ENCODE data around the gene DEDD. TPM values are rescaled to one million over a fixed set of nuclear protein-coding genes. Genes with fewer than 3 reads are reported as not detected.

DEDD gene
- total RNA-seq, 1 experiment from 2014 or later: 63.6 TPM

GRCh38 chr1:161099090-161099802, 33.2 kb downstream of the DEDD start:
- Histone ChIP-seq H3K27me3 (ENCODE audit: control insufficient read depth, insufficient read depth, low read length) (peaks cover 1% of the 10 kb centered on the region; the same call in 1 of the 2 replicates), H3K4me3 (ENCODE audit: insufficient read depth, low read depth, low read length) (peak overlapping the region; percentile 93), H3K36me3 (replicated peaks; ENCODE audit: control insufficient read depth, insufficient read depth, low read length) (peaks cover 10% of the 10 kb centered on the region)
- DNase-seq: no peak

DNA sequence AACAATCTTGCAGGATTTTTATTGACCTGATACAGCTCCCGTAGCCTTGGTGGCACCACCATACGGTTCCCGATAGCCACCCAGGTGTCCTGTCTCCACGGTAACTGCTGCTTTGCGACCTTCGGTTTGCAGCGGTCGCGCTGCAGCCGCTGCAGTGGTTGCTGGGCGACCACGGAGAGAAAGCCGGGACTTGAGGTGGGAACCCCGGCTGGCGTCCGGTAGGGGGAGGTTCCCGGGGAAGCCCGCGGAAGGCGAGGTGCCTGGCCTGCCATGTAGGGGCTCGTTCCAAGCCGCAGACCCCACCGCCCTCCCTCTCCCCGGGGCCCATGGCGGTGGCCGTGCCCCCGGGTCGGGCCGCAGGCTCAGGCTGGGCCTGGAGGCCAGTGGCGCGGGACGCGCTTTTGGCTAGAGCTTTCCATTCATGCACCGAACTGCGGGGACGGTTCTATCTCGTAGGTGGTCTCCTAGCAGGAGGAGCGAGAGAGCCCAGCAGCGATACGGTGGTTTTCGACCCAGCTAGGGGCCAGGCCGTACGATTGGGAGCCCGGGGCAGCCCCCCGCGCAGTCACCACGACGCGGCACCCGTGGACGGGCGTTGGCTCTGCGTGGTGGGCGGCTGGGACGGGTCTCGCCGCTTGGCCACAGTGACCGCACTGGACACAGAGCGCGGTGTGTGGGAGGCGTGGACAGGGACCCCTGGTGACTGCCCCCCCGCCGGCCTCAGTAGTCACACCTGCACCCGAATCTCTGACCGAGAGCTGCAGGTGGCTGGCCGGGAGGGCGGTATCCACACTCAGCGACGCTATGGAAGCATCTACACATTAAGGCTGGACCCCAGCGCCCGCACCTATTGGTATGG, 34.0 kb downstream of the DEDD start, which contains the start of gene KLHDC9:
KLHDC9 (plus strand) TSS at position 152 of the 859 bp plus-strand sequence; CDS start at position 327, 175 bp downstream.
- Histone ChIP-seq H3K4me3 (ENCODE audit: insufficient read depth, low read depth, low read length) (peak within 1 kb of the TSS; percentile 93), H3K27me3 (ENCODE audit: control insufficient read depth, insufficient read depth, low read length) (peaks cover 1% of the 10 kb centered on the region; the same call in 1 of the 2 replicates), H3K36me3 (replicated peaks; ENCODE audit: control insufficient read depth, insufficient read depth, low read length) (peaks cover 10% of the 10 kb centered on the region)
- peak; percentile 97 for DNase-seq

DNA sequence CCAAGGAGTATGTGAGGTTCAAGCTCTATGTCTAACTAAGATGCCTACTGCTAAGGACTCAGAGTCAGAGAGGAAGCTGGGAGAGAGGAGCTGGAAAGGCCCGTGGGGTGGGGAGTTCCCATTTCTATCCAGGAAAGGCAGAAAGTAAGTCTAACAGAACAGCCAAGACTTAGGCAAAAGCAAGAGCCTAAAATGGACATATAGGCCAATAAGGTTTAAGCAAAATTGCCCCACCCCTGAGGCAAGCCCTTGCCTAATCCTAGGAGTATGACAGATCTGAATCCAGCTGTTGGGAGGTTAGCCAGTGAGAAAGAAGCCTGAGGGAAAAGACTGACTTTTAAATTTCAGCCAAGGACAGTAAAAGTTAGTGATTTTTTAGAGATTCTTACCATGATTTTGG, 35.9 kb downstream of the DEDD start:
- Histone ChIP-seq H3K4me3 (ENCODE audit: insufficient read depth, low read depth, low read length) (no peak overlapping the region), H3K36me3 (replicated peaks; ENCODE audit: control insufficient read depth, insufficient read depth, low read length) (peaks cover 4% of the 10 kb centered on the region), H3K27me3 (ENCODE audit: control insufficient read depth, insufficient read depth, low read length) (peaks cover 1% of the 10 kb centered on the region; the same call in 1 of the 2 replicates)
- peak; percentile 11 for DNase-seq

DNA sequence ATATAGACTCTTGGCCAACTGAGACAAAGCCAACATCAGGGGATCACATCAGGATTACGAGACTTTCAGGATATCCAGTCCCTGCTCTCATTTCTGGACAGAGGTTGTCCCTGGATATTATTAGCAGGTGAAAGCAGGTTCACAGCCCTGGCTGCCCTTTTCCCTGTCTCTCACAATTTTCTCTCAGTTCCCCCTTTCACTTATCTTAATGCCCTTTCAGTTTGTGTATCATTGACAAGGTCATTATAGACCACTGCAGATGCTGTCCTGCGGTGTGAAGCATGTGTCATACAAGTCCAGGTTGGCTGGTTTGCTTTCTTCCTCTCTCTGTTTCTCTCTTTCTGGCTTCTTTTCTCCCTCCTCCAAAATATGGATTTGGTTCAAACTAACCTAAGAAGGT, 36.5 kb downstream of the DEDD start:
- no peak for DNase-seq
- peaks cover 2% of the 10 kb centered on the region; the same call in 1 of the 2 replicates for H3K36me3 ChIP-seq (replicated peaks; ENCODE audit: control insufficient read depth, insufficient read depth, low read length)
- H3K27me3 ChIP-seq (ENCODE audit: control insufficient read depth, insufficient read depth, low read length): peaks cover 1% of the 10 kb centered on the region; the same call in 1 of the 2 replicates
- H3K4me3 ChIP-seq (ENCODE audit: insufficient read depth, low read depth, low read length): no peak overlapping the region

DNA sequence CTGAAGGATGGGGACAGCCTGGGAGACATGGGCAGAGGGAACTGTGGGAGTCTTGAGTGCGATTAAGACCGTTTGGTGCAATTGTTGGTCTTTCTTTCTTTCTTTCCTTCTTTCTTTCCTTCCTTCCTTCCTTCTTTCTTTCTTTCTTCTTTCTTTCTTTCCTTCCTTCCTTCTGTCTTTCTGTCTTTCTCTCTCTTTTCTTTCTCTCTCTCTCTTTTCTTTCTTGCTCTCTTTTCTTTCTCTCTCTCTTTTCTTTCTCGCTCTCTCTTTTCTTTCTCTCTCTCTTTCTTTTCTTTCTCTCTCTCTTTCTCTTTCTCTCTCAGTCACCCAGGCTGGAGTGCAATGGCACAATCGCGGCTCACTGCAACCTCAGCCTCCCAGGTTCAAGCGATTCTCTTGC, 37.2 kb downstream of the DEDD start:
- H3K4me3 ChIP-seq (ENCODE audit: insufficient read depth, low read depth, low read length): no peak overlapping the region
- no peak for DNase-seq
- H3K27me3 ChIP-seq (ENCODE audit: control insufficient read depth, insufficient read depth, low read length): peaks cover 1% of the 10 kb centered on the region; the same call in 1 of the 2 replicates
- H3K36me3 ChIP-seq (replicated peaks; ENCODE audit: control insufficient read depth, insufficient read depth, low read length): peaks cover 2% of the 10 kb centered on the region; the same call in 1 of the 2 replicates

DNA sequence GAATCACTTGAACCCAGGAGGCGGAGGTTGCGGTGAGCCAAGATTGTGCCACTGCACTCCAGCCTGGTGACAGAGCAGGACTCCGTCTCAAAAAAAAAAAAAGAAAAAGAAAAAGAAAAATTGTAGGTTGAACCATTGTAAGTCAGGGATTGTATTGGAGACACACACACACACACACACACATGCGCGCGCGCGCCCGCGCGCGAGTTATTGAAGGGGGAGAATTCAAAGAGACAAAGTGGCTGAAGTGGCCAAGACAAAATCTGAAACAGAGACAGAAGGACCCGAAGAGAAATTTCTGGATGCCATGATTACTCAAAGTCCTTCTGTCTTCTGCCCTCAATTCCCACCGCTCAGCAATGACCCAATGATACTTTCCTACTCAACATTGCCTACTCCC, 38.0 kb downstream of the DEDD start:
- H3K36me3 ChIP-seq (replicated peaks; ENCODE audit: control insufficient read depth, insufficient read depth, low read length): no peaks in the 10 kb centered on the region
- H3K27me3 ChIP-seq (ENCODE audit: control insufficient read depth, insufficient read depth, low read length): peaks cover 1% of the 10 kb centered on the region; the same call in 1 of the 2 replicates
- no peak for DNase-seq
- no peak overlapping the region for H3K4me3 ChIP-seq (ENCODE audit: insufficient read depth, low read depth, low read length)

GRCh38 chr1:161092621-161093028, 39.8 kb downstream of the DEDD start:
- H3K4me3 ChIP-seq (ENCODE audit: insufficient read depth, low read depth, low read length): no peak overlapping the region
- no peaks in the 10 kb centered on the region for H3K36me3 ChIP-seq (replicated peaks; ENCODE audit: control insufficient read depth, insufficient read depth, low read length)
- peak; percentile 11 for DNase-seq
- peaks cover 1% of the 10 kb centered on the region; the same call in 1 of the 2 replicates for H3K27me3 ChIP-seq (ENCODE audit: control insufficient read depth, insufficient read depth, low read length)

DNA sequence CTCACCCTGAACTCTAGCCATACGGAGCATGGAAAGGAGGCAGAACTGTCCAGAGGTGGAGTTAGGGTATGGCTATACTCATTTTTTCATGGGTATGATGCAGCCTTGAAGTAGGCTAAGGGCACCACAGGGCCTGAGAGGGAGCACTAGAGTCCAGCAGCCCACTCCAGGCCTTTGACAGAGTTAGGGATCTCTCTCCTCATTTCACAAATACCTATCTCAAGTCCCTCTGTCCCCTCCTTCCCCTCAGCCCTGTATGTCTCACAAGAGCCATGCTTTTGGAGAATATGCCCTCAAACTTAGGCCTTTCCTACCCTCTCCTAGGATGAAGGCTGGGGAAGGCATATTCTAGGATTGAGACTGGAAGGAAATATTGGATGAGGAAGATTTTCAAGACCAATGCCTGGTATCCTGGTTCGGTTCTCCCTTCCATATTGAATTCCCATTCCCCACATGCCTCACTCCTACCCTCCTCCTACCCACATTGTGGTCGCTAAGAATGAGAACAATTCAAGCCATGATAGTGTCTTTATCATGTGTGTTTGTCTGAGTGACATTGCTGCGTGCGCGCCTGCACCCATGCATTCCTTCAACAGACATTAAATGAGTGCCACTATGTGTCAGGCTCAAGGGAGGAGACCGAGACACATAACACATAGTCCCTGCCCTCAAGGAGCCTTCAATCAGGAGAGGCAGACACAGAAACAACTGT, 40.5 kb downstream of the DEDD start:
- Histone ChIP-seq H3K36me3 (replicated peaks; ENCODE audit: control insufficient read depth, insufficient read depth, low read length) (no peaks in the 10 kb centered on the region), H3K27me3 (ENCODE audit: control insufficient read depth, insufficient read depth, low read length) (peaks cover 1% of the 10 kb centered on the region; the same call in 1 of the 2 replicates), H3K4me3 (ENCODE audit: insufficient read depth, low read depth, low read length) (no peak overlapping the region)
- peak; percentile 14 for DNase-seq

GRCh38 chr1:161091093-161091492, 41.4 kb downstream of the DEDD start:
- peak; percentile 18 for DNase-seq
- Histone ChIP-seq H3K36me3 (replicated peaks; ENCODE audit: control insufficient read depth, insufficient read depth, low read length) (no peaks in the 10 kb centered on the region), H3K4me3 (ENCODE audit: insufficient read depth, low read depth, low read length) (no peak overlapping the region), H3K27me3 (ENCODE audit: control insufficient read depth, insufficient read depth, low read length) (no peaks in the 10 kb centered on the region; the same call in 1 of the 2 replicates)

DNA sequence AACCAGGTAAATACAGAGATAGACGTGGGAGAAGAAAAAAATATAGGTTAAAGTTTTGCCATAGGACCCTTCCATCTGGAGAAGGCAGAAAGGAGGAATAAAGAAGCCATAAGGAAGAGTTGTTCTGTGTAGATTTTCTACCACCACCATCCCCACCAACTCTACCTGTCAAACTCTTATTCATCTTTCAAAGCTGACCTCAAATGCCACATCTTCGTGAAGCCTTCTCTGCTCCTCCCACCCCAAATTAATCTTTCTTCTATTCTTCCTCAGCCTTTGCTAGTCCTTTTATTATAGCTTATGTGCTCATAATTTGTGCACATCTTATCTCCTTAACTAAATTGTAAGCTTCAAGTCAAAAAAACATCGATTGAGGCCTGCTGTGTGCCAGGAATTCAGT, 41.9 kb downstream of the DEDD start:
- peak; percentile 6 for DNase-seq
- no peak overlapping the region for H3K4me3 ChIP-seq (ENCODE audit: insufficient read depth, low read depth, low read length)
- no peaks in the 10 kb centered on the region for H3K36me3 ChIP-seq (replicated peaks; ENCODE audit: control insufficient read depth, insufficient read depth, low read length)
- H3K27me3 ChIP-seq (ENCODE audit: control insufficient read depth, insufficient read depth, low read length): no peaks in the 10 kb centered on the region; the same call in 1 of the 2 replicates

GRCh38 chr1:161089938-161090337, 42.5 kb downstream of the DEDD start:
- Histone ChIP-seq H3K36me3 (replicated peaks; ENCODE audit: control insufficient read depth, insufficient read depth, low read length) (no peaks in the 10 kb centered on the region), H3K27me3 (ENCODE audit: control insufficient read depth, insufficient read depth, low read length) (no peaks in the 10 kb centered on the region; the same call in 1 of the 2 replicates), H3K4me3 (ENCODE audit: insufficient read depth, low read depth, low read length) (no peak overlapping the region)
- no peak for DNase-seq

DNA sequence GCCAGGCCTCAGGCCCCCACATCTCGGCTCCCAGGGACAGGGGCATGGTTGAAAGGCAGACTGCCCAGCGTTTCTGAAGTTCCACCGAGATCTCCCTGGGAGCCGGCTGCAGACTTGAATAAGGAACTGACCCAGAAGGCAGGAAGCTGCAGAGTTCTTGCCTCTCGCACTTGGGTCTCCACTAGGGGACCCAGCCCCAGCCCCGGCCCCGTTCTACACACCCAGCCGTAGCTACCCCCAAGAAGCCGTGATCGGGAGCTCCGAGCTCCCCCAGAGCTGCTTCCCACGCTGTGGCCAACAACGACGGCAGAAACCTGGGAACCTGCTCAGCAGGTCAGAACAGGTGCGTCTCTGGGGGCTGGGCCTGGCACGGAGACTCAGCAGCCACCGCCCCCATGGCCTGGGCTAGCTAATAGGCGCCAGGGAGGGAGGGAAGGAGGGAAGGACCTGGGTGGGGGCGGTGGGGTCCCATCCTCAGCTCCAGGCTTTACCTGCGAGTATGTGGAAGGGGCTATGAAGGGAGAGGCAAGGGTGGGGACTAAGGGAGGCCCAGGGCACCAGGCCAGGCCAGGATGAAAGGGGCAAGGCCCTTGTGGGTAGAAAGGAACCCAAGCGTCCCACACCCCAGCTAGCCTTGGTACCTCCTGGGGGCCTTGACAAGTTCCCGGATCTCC, 43.1 kb downstream of the DEDD start, which contains the start of gene NECTIN4:
NECTIN4 (minus strand) TSS at position 308 of the 674 bp plus-strand sequence; CDS start at position 46, 262 bp downstream.
- no peaks in the 10 kb centered on the region for H3K36me3 ChIP-seq (replicated peaks; ENCODE audit: control insufficient read depth, insufficient read depth, low read length)
- DNase-seq: peak; percentile 80
- no peaks in the 10 kb centered on the region for H3K27me3 ChIP-seq (ENCODE audit: control insufficient read depth, insufficient read depth, low read length)
- no peak within 1 kb of the TSS for H3K4me3 ChIP-seq (ENCODE audit: insufficient read depth, low read depth, low read length)

- H3K4me3 ChIP-seq (ENCODE audit: insufficient read depth, low read depth, low read length): no peak overlapping the region
- H3K36me3 ChIP-seq (replicated peaks; ENCODE audit: control insufficient read depth, insufficient read depth, low read length): no peaks in the 10 kb centered on the region
- H3K27me3 ChIP-seq (ENCODE audit: control insufficient read depth, insufficient read depth, low read length): no peaks in the 10 kb centered on the region
- peak; percentile 21 for DNase-seq
Observed at GRCh38 chr1:161088587-161089110, 43.8 kb downstream of the DEDD start.
